ENCODE results near the gene CTNNBL1.

The CTNNBL1 gene

DNA sequence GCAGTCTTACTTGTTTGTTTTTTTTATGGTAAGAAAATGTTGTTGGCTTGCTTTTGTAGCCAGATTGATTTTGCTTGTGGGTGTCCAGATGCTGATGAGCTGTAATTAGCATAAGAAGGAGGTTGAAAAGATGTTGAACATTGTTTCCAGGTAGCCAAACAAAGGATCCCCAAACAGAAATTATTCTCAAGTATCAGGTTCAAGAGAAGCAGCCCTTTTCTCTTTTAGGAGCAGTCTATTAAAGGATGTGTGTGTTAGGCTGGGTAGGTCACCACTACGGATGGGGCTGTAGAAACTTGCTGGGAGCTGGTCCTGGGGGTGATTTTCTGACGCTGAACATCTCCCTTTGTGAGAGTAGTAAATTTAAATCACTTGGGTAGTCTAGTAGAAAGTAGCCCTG is 122.2 kb downstream of the CTNNBL1 start:
- no peak for DNase-seq (ENCODE audit: low read depth)

DNA sequence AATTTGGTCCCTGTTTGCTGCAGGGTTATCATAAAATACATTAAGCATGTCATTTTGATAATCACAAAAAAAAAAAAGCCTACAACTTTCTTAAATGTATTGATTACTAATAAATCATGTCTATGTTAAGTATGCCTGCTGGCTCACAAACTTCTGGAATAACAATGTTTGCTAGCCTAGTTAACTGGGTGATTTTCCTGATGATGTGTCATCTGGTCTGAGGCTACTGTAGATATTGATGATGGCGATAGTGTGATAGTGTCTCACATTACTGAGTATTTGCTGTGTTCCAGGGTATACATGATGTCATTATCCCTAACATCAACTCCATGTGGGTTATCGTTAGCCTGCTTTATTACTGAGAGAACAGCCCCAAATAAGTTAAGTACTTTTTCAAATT is 122.9 kb downstream of the CTNNBL1 start:
- DNase-seq (ENCODE audit: low read depth): no peak

DNA sequence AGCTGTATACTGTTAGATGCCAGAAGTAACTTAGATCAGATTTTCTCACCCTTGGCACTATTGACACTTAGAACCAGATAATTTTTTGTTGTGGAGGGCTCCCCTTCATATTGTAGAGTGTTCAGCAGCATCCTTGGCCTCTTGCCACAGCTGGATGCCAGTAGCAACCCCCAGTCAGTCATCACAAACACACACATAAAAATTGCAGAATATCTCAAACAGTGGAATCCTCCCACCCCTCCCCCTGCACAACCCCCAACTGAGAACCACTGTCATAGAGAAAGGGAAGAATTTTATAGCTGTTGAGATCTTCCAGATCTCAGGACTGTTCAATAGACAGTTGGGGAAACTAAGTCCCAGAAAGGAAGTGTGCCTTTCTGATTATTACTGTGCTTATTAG is 127.9 kb downstream of the CTNNBL1 start:
- no peak for DNase-seq (ENCODE audit: low read depth)

DNA sequence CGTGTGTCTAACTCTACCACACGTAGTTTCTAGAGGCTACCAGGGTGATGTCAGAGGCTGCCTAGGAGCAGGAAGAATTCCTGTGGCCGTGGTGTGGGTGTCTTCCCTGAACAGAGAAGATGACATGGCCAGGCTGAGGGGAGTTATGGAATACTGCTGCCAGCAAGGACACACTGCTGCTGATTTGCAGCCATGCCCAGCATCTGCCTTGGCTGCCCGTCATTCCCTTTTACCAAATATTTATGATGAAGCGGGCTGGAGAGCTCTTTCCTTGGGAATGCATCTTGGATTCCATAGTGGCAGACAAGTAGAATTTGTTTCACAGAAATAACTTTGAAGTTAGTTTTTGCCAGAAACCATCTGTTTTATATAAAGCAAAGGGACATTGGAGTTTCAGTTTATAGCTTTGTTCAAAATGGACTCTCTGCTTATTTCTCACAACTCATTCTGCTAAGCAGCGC is 128.3 kb downstream of the CTNNBL1 start:
- no peak for DNase-seq (ENCODE audit: low read depth)

DNA sequence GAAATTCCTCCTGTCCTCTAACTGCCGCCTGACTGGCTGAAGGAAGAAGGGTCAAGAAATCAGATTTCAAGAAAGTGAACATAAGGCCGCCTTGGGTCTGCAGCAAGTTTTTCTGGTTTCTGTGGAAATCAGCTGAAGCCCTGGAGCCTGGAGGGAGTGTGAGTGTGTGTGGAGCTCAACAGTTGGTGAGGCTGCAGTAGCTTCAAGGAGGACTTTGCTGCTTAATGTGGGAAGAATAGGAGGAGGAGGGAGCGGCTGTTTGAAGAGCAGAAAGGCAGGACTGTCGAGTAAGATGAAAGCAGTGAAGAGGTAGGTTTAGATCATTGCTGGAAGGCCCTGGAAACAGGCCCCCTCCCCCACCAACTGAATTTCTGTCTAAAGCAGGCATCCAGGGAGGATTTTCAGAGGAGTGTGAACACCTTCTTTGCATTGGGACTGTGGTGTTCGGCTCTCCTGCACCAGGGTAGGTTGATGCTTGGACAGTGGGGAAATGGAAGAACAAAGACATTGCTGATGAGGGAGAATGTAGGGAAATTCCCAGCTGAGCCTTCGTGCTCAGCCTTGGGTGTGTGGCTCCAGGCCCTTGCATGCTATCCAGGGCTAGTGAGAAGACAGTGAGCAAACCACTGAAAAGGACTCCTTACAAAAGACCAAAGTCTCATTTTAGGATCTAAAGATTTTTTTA is 129.6 kb downstream of the CTNNBL1 start:
- no peak for DNase-seq (ENCODE audit: low read depth)

DNA sequence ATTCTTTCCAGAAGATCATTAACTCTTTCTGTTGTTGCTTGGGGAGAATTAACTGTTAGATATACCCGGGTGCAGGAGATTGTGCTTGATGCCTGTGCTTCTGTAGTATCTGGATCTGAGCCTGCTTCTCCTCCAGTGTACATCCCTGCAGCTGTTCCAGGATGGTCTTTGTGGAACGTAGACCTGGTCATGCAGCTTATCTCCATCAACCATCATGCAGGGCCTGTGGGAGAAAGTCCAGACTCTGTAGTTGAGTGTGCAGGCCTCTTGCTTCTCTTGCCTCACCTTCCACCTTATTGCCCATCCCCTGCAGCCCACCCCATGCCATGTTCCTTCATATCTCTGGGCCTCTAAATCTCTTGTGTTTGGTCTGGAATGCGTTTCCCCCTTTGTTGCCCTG is 133.8 kb downstream of the CTNNBL1 start:
- DNase-seq (ENCODE audit: low read depth): no peak

DNA sequence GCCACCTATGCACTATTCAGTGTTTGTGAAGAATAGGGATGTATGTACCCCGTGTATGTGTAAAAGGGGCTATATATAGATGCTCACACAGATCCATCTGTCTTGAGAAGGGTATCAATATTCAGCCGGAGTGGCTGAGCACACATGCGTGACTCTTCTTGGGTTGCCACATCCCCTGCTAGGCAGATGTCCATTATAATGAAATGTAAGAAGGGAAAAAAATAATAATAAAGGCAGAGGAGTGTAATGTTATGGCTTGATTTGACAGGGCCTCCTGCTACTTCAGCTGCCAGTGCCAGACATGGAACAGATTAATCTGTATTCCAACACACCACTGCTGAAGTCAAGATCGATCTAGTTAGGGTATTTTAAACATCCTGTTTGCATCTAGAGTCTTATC is 134.9 kb downstream of the CTNNBL1 start:
- no peak for DNase-seq (ENCODE audit: low read depth)

DNA sequence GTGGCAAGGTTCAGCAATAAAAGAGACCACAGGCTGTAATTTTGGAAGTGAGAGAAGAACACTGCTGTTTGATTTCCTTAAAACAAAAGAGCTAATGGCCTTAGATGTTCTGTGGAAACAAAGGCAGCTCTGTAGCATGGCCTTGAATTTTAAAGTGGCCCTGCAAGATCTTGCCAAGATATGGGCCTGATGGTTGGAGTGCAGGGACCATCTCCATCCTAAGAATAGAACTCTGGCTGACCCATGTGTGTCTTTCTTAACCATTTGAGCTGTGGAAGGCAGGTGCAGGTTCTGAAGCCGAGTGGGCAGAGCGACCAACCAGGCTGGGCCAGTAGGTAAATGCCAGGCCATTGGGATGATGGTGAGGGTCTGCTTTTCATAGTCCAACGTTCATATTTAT is 135.3 kb downstream of the CTNNBL1 start:
- DNase-seq (ENCODE audit: low read depth): no peak

DNA sequence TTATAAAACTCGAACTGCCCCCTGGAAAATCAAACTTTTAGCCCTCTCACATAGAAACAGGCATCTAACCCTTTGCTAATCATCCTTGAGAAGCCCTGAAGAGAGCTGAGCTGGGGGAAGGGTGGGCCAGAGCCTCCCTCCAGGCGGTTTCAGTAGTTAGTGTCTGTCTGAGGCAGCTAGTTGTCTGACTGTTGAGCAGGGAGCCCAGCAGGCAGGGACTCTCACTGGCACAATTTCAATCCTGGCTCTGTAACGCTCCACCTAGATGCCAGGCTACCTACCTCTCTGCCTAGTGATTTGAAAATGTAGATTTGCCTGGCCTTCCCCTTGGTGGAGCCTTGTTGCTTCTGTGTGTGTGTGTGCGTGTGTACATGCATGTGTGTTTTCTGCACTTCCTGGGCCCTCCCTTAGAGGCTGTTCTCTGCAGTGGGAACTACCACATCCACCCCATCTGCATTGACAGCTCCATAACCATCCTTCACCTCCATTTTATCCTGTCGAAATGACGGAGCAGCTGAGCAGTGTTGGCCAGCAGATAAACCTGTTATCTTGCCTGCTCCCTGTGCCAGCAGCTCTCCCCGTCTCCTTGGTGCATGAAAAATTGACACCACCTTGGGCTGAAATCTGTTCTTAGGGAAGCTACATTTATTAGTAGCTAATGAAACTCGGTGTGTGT is 139.5 kb downstream of the CTNNBL1 start:
- DNase-seq (ENCODE audit: low read depth): no peak

DNA sequence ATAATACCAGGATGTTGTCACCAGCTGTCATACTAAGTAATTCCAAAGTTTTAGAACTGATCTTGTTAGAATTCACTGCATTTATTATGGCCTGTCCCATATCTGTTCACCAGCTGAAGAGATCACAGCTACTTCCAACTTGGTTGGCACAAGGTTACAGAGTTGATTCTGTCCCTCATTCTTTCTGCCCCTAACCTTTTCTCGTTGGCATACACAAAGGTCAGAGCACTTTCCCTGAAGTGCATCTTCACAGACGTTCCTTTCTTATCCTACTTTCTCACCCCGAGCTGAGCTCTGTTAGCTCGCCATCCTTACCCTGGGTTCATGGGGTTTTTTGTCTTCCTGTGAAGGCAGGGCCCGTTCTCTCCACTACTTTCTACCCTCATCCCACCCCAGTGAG is 143.1 kb downstream of the CTNNBL1 start:
- DNase-seq (ENCODE audit: low read depth): no peak

DNA sequence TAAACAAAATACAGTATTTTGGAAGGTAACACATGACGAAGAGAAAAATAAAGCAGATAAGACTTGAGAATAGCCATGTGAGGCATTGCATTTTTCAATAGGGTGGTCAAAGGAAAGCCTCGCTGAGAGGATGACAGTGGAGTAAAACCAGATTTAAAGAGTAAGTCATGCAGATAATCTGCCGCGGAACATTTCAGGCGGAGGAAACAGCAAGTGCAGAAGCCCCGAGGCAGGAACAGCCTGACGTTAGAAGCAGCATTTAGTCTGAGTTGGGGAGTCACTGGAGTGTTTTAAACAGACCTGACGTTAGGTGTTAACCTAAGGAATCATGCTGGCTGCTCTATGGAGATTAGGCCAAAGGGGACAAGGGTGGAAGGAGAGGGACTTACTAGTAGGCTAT is 144.1 kb downstream of the CTNNBL1 start:
- no peak for DNase-seq (ENCODE audit: low read depth)

DNA sequence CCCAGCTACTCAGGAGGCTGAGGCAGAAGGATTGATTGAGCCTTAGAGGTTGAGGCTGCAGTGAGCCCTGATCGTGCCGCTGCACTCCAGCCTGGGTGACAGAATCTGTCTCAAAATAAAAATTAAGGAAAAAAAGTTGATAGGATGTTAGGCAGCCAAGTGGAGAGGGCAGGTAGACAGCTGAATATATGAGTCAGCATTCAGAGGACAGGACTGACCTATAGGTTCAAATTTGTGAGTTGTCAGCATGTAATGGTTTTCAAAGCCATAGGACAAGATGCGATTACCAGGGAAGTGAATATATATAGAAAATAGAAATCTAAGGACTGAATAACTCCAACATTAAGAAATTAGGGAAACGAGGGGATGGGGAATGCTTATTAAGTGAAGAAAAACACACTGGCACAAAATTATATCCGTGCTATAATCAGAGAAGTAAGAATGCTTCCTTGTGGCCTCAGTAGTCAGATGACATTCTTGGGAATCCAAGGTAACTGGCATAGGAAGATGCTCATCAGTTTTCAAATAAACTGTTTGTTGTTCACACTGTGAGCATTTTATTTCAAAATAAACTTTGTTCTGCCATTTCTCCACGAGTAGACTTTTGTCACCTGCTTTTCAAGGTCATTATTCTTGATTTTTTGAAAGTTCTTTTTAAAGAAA is 145.1 kb downstream of the CTNNBL1 start:
- no peak for DNase-seq (ENCODE audit: low read depth)

DNA sequence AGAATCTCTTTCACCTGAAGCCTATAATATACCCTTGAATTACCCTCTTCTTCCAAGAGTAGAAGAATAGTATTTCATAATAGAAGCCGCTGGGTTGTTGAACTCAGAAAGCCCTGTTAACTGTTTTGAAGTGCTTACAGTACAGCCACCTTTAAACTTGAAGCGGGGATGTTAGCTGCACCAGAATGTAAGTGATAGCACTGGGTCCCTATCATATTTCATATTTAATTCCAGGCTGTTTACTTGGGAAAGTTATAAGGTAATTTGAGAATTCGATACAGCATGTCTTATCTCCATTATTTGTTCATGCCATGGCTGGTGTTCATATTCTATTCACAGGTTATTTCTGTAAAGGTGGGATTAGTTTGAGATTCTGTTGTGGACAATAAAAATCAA is 145.6 kb downstream of the CTNNBL1 start:
- DNase-seq (ENCODE audit: low read depth): no peak

DNA sequence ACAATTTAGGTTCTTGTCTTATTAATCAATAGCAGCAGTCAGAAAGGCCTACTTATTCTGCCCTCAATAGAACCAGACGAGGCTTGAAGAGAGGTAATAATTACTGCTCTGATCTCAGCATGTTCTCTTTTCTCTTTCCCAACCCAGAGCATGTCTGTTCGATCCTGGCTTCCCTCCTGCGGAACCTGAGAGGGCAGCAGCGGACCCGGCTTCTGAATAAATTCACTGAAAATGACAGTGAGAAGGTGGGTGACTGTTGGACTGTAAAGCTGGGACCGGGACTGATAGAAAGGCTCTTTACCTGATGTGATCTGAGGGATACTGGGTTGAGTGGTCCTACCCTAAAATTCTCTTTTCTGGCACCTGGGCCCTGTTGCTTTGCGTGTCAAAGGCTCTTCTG is 146.1 kb downstream of the CTNNBL1 start:
- no peak for DNase-seq (ENCODE audit: low read depth)

DNA sequence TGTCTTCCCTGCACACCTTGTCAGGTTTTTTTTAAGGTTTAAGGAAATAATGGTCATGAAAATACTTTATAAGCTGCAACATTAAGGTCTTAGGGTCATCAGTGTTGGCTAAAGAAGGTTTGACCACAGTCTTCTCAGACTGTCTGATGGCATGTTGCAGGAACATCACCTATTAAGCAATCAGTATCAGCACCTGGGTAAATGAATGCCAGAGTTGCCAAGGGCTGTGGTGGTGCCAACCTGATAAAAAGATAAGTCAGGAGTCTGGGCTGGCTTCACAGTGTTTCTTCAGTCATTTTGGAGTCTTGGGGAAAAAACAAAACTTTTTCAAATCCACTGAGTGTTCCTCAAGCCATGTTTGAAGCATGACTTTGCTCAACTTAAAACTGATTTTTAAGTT is 147.6 kb downstream of the CTNNBL1 start:
- no peak for DNase-seq (ENCODE audit: low read depth)

DNA sequence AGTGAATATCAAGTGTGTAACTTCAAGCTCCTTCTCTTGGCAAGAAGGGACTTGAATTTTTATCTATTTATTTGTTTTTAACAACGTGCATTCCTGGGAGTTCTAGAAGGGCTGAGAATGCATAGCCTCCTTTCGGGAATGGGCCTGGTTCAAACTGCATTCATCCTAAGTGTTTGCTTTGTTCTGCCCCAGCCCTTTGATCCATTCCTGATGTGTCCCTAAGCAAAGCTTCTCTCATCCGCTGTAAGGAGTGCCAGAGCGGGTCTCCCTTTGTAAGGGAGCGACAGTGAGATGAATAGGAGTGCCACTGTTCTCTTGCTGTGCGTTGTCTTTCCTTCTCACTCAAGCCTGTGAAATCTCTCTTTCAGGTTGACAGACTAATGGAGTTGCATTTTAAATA is 148.1 kb downstream of the CTNNBL1 start:
- DNase-seq (ENCODE audit: low read depth): no peak

DNA sequence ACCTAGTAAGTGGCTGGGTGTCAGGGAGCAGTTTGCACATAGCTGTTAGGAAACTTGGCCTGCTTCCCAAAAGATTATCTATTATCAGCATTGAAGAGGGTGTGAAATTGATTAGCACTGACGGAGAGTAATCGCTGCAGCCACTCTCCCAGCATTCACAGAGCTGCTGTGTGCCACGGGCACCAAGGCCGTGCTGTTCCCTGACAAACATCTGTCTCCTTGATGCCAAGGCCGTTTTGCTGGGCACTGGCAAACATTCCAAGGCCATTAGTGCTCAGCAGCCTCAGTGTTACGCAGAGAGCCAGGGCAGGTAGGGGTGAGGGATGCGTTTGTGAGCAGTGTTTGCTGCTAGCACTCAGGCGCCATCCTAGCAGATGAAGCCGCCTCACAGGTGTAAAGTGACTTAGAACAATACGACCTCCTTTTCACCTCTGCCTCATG is 151.4 kb downstream of the CTNNBL1 start:
- DNase-seq (ENCODE audit: low read depth): no peak

DNA sequence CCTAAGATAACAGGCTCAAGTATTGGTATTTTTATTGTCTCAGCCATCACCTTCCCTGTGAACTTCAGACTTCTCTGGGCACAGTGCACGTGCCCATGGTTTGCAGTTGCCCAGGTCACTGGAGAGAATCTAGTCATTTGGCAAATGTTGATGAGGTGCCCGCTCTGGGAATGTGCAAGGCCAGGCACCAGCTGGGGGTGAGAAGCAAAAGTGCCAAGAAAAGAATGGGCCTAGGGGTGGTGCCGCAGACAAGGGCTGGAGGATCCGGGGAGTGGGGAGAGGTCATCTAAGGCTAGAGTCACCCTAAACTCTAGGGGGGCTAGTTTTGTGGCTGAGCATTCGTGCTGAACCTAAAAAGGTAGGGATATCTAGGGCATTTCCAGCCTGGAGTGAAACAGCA is 152.0 kb downstream of the CTNNBL1 start:
- no peak for DNase-seq (ENCODE audit: low read depth)

DNA sequence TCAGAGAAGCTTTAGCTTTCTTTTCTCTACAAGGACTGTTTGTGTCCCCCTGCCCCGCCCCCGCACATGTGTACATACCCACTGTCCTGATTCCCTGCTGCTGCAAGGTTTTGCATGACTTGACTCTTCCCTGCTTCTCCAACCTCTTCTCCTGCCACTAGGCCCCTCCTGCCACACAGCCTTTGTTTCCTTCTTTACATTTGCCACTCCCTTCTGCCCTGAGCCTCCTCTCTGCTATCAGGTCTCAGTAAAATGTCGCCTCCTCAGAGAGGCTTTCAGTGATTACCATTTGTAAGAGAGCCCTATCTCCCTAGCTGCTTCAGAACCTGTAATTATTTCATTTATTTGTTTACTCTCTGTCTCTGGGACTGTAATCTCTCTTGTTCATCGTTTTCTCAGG is 152.7 kb downstream of the CTNNBL1 start:
- DNase-seq (ENCODE audit: low read depth): no peak

DNA sequence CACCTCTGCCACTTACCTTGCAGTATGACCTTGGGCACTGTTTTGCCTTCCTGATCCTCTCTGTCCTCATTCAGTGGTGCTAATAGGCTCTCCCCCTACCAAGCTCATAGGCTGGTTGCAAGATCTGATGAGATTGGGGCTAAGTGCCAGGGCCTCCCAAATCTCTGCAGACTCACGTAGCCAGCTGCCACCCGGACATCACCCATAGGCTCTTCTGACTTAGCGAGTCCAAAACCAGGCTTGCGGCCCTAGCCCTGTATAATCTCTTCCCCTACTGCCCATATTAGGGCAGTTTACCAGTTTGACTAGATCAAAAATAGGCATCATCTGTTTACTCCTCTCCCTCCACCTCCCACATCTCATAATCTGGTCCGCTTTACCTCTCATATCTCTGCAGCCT is 154.9 kb downstream of the CTNNBL1 start:
- no peak for DNase-seq (ENCODE audit: low read depth)

DNA sequence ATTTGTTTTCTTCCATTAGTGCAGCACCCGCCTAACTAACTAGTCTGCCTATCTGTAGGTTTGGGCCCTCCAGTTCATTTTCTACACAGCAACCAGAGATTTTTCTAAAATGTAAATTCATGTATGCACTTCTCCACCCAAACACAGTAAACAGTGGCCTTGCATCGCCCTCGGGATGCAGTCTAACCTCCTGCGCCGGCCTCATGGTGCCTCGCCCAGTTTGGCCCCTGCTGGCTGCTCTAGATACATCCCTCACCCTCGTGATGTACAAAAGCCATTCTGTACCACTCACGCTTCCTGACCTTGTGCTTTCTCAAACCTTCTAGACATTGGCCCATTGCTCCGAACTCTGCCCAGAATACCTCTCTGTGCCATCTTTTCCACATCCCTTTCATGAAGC is 155.3 kb downstream of the CTNNBL1 start:
- DNase-seq (ENCODE audit: low read depth): no peak

DNA sequence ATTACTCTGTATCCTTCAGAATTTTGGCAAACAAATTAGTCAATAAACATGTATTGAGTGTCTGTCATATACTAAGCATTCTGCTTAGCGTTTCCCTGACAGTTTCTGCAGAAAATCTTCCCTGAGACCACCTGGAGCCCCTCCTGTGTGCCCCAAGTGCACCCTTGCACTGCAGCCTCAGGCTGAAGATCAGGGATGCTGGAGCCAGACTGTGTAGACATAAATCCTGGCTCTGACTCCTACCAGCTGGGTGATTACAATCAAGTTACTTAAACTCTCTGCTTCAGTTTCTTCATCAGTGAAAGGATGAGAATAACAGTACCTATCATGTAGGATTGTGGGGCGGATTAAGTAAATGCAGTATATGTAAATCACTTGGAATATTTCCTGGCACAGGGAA is 155.7 kb downstream of the CTNNBL1 start:
- DNase-seq (ENCODE audit: low read depth): no peak

DNA sequence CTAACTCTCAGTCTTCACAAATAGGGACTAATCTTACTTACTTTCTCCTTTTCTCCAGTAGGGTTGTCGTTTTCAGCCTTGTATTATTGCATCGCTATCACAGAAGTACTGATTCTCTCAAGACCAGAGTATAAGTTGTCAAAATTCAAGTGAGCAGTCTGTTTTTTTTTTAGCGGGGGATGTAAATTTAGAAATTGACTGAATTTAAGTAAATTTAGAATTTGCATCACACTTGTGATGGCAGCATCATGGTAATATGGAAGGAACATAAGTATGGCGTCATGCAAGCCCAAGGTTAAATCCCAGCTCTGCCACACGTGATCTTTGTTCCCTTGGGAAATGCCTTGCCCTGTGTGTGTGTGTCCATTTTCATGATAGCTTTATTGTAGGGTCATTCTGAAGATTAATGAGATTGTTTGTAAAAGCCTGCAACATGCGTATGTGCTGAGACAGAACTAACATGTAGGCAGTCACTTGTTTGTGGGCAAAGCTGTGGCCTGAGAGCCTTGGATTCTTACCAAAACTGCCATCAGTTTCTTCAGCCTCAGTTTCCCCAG is 156.3 kb downstream of the CTNNBL1 start:
- DNase-seq (ENCODE audit: low read depth): no peak
